22Rv1 (cell line): ENCODE measurements around the gene SH3BP2.

Source experiments
- ZFX ChIP-seq: fragments of 450-650 bp; IDR thresholded peaks from 2 replicates; pipeline ENCODE4 v1.6.1; 2017; ENCODE audit warnings: antibody characterized with exemption, borderline replicate concordance
- TF ChIP-seq, protein P1 (sequence below): fragments of 450-650 bp; IDR thresholded peaks from 2 replicates; pipeline ENCODE4 v1.5.1; 2017; ENCODE audit warnings: mild to moderate bottlenecking

DNA sequence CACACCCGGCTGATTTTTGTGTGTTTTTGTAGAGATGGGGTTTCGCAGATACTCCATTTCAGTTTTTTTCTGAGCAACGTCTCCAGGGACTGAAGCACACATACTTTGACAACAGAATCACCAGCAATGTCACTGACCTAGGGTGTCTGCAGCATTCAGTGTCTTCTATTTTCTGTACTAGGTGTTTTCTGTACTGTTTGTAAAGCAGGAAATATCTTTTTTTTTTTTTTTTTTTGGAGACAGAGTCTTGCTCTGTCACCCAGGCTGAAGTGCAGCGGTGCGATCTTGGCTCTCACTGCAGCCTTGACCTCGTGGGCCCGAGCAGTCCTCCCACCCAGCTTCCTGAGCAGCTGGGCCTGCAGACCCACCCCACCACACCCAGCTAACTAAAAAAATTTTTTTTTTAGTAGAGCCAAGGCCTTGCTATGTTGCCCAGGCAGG is 59.6 kb downstream of the SH3BP2 start:
- TF ChIP-seq, protein P1, sequence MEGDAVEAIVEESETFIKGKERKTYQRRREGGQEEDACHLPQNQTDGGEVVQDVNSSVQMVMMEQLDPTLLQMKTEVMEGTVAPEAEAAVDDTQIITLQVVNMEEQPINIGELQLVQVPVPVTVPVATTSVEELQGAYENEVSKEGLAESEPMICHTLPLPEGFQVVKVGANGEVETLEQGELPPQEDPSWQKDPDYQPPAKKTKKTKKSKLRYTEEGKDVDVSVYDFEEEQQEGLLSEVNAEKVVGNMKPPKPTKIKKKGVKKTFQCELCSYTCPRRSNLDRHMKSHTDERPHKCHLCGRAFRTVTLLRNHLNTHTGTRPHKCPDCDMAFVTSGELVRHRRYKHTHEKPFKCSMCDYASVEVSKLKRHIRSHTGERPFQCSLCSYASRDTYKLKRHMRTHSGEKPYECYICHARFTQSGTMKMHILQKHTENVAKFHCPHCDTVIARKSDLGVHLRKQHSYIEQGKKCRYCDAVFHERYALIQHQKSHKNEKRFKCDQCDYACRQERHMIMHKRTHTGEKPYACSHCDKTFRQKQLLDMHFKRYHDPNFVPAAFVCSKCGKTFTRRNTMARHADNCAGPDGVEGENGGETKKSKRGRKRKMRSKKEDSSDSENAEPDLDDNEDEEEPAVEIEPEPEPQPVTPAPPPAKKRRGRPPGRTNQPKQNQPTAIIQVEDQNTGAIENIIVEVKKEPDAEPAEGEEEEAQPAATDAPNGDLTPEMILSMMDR, result no peak
- TF ChIP-seq ZFX, result no peak
